ENCODE measurements around the gene RUFY4.

GRCh38 chr2:218028189-218028495 is 40.9 kb upstream of the RUFY4 start:
- TF ChIP-seq CTCF (IDR thresholded peaks at IDR 0.05) (no peak), POLR2A (IDR thresholded peaks at IDR 0.05) (no peak), POLR2AphosphoS5 (IDR thresholded peaks at IDR 0.05) (no peak), EP300 (IDR thresholded peaks at IDR 0.05) (no peak)
